PFSK-1 (cell line): Measurements from ENCODE around the gene ARNT2.

ENCODE experiments used
- FOXP2 ChIP-seq: optimal IDR thresholded peaks from 2 replicates; pipeline ENCODE3; 2011; ENCODE audit warnings: borderline replicate concordance, control low read depth, inconsistent platforms; ENCODE audit not compliant: insufficient read depth; ENCODE audit errors: extremely low read length, extremely low read depth
- POLR2AphosphoS5 ChIP-seq: IDR thresholded peaks from 2 replicates; pipeline ENCODE4 v1.6.1; 2012; ENCODE audit warnings: low read depth, mild to moderate bottlenecking, control low read depth, low read length, moderate library complexity
- REST ChIP-seq, 2 experiments: IDR thresholded peaks; 2 replicates each; pipeline versions ENCODE4 v1.6.1 to v1.8.0; 2011 to 2012; ENCODE audit warnings: low read depth in 2 of 2, low read length in 2 of 2, control low read depth in 1 of 2, inconsistent platforms in 1 of 2, mild to moderate bottlenecking in 1 of 2, moderate library complexity in 1 of 2; ENCODE audit not compliant: insufficient read depth in 1 of 2
- SIN3A ChIP-seq: IDR thresholded peaks from 2 replicates; pipeline ENCODE4 v1.6.1; 2012; ENCODE audit warnings: mild to moderate bottlenecking, low read length, moderate library complexity, borderline replicate concordance; ENCODE audit not compliant: insufficient read depth
- TAF1 ChIP-seq: IDR thresholded peaks from 2 replicates; pipeline ENCODE4 v1.6.1; 2012; ENCODE audit warnings: low read length, control low read depth, borderline replicate concordance; ENCODE audit not compliant: insufficient read depth

ARNT2 gene

GRCh38 chr15:80596521-80596976 is 192.4 kb downstream of the ARNT2 start:
- no peak for TF ChIP-seq POLR2AphosphoS5
- TF ChIP-seq REST (IDR thresholded peaks at IDR 0.05; ENCODE audit: insufficient read depth in 1 of 2, low read depth in 2 of 2, low read length in 2 of 2) = no peak
- no peak for TF ChIP-seq TAF1
- TF ChIP-seq SIN3A = no peak
- no peak for TF ChIP-seq FOXP2

- TF ChIP-seq REST (IDR thresholded peaks at IDR 0.05; ENCODE audit: insufficient read depth in 1 of 2, low read depth in 2 of 2, low read length in 2 of 2) (no peak), FOXP2 (no peak), SIN3A (no peak), POLR2AphosphoS5 (no peak), TAF1 (no peak)
These were observed 192.9 kb downstream of the ARNT2 start for GRCh38 chr15:80597076-80597475.

- TF ChIP-seq POLR2AphosphoS5 = no peak
- TF ChIP-seq REST (IDR thresholded peaks at IDR 0.05; ENCODE audit: insufficient read depth in 1 of 2, low read depth in 2 of 2, low read length in 2 of 2) = no peak
- no peak for TF ChIP-seq SIN3A
- TF ChIP-seq FOXP2 = no peak
- no peak for TF ChIP-seq TAF1
These were observed 195.2 kb downstream of the ARNT2 start for GRCh38 chr15:80599359-80599758.

GRCh38 chr15:80600626-80601025 is 196.4 kb downstream of the ARNT2 start:
- no peak for TF ChIP-seq SIN3A
- TF ChIP-seq REST (IDR thresholded peaks at IDR 0.05; ENCODE audit: insufficient read depth in 1 of 2, low read depth in 2 of 2, low read length in 2 of 2) = no peak
- TF ChIP-seq POLR2AphosphoS5 = no peak

GRCh38 chr15:80601256-80601655 is 197.1 kb downstream of the ARNT2 start:
- TF ChIP-seq POLR2AphosphoS5 (no peak), SIN3A (no peak), REST (IDR thresholded peaks at IDR 0.05; ENCODE audit: insufficient read depth in 1 of 2, low read depth in 2 of 2, low read length in 2 of 2) (no peak), FOXP2 (no peak), TAF1 (no peak)
